GM12878 (cell line): ENCODE results near the gene ERFL. TPM values are rescaled to one million over a fixed set of nuclear protein-coding genes. Genes with fewer than 3 reads are reported as not detected.

Experiments used
- CHD2 ChIP-seq: IDR thresholded peaks from 2 replicates; pipeline ENCODE4 v1.6.1; 2011; ENCODE audit warnings: low read depth, low read length, improper control_type of control experiment, borderline replicate concordance
- EZH2 ChIP-seq: IDR thresholded peaks from 2 replicates; pipeline ENCODE4 v1.6.1; 2012; ENCODE audit warnings: low read depth, mild to moderate bottlenecking, control low read depth, inconsistent platforms, low read length, borderline replicate concordance; ENCODE audit not compliant: control insufficient read depth
- FOXK2 ChIP-seq: fragments of 450-650 bp; IDR thresholded peaks from 2 replicates; pipeline ENCODE4 v1.6.1; 2017; ENCODE audit warnings: mild to moderate bottlenecking, moderate library complexity
- GABPA ChIP-seq: IDR thresholded peaks from 2 replicates; pipeline ENCODE4 v1.6.1; 2014; ENCODE audit warnings: antibody characterized with exemption, low read depth, mild to moderate bottlenecking, inconsistent platforms
- GATAD2B ChIP-seq: fragments of 450-650 bp; conservative IDR thresholded peaks from 2 replicates; pipeline ENCODE4 v1.6.1; 2017; ENCODE audit warnings: low read depth, mild to moderate bottlenecking, moderate library complexity
- HDAC6 ChIP-seq: fragments of 200-600 bp; sonication (generic); IDR thresholded peaks from one replicate; pipeline ENCODE4 v1.8.0; 2017; ENCODE audit warnings: antibody characterized with exemption; ENCODE audit not compliant: unreplicated experiment
- MLLT1 ChIP-seq: fragments of 450-650 bp; IDR thresholded peaks from 2 replicates; pipeline ENCODE4 v1.6.1; 2016; ENCODE audit warnings: mild to moderate bottlenecking
- MXI1 ChIP-seq: fragments of 150-350 bp; IDR thresholded peaks from 2 replicates; pipeline ENCODE4 v1.6.1; 2011; ENCODE audit warnings: low read depth, mild to moderate bottlenecking, inconsistent platforms, low read length, improper control_type of control experiment
- MYB ChIP-seq: fragments of 150-350 bp; IDR thresholded peaks from 2 replicates; pipeline ENCODE4 v1.6.1; 2014; ENCODE audit warnings: mild to moderate bottlenecking, low read depth, low read length, borderline replicate concordance
- NR2C1 ChIP-seq: fragments of 450-650 bp; IDR thresholded peaks from 2 replicates; pipeline ENCODE4 v1.6.1; 2017; ENCODE audit warnings: antibody characterized with exemption, mild to moderate bottlenecking, moderate library complexity
- POU2F2 ChIP-seq: IDR thresholded peaks from 3 replicates; pipeline ENCODE4 v1.6.1; 2011; ENCODE audit warnings: low read depth, mild to moderate bottlenecking, low read length, borderline replicate concordance
- RAD21 ChIP-seq: IDR thresholded peaks from 2 replicates; pipeline ENCODE4 v1.6.1; 2011; ENCODE audit warnings: mild to moderate bottlenecking, low read depth, low read length, moderate library complexity; ENCODE audit not compliant: insufficient read depth
- RFX5 ChIP-seq: IDR thresholded peaks from 2 replicates; pipeline ENCODE4 v1.6.1; 2011; ENCODE audit warnings: low read depth, low read length, improper control_type of control experiment
- SMAD1 ChIP-seq: fragments of 450-650 bp; IDR thresholded peaks from 2 replicates; pipeline ENCODE4 v1.6.1; 2018; ENCODE audit warnings: mild to moderate bottlenecking, low read depth; ENCODE audit not compliant: partially characterized antibody
- SUPT20H ChIP-seq: IDR thresholded peaks from 2 replicates; pipeline ENCODE4 v1.6.1; 2011; ENCODE audit warnings: low read depth, mild to moderate bottlenecking, low read length, moderate library complexity, borderline replicate concordance; ENCODE audit not compliant: control insufficient read depth
- TARDBP ChIP-seq: IDR thresholded peaks from 2 replicates; pipeline ENCODE4 v1.6.1; 2016; ENCODE audit warnings: borderline replicate concordance
- TBL1XR1 ChIP-seq: IDR thresholded peaks from 2 replicates; pipeline ENCODE4 v1.6.1; 2012; ENCODE audit warnings: low read depth, low read length, improper control_type of control experiment
- ZBED1 ChIP-seq: IDR thresholded peaks from 2 replicates; pipeline ENCODE4 v1.6.1; 2016; ENCODE audit warnings: borderline replicate concordance
- polyA plus RNA-seq, 11 experiments: library from polyadenylated mRNA; depleted of rRNA in 4 of 11; unstranded in 6 of 11; stranded (reverse) in 5 of 11; fragments of >200 nt; fragmentation: Nextera tagmentation in 4 of 11; fragmentation: Illumina TruSeq in 1 of 11; extraction: Ambion mirVana in 4 of 11; extraction: Trizol in 1 of 11; gene quantifications; 1 replicate in 1 of 11; 2 replicates in 10 of 11; pipeline versions ENCODE4 v1.2.1 to v1.2.3, GENCODE V29; 2011 to 2016; ENCODE audit warnings: inconsistent platforms in 2 of 11, missing spikeins in 2 of 11, low read depth in 1 of 11
- total RNA-seq, 4 experiments: library from RNA; depleted of rRNA in 3 of 4; stranded (reverse); fragments of >200 nt in 3 of 4; fragmentation: Illumina TruSeq in 1 of 4; extraction: Trizol in 1 of 4; gene quantifications; 2 replicates each; pipeline versions ENCODE4 v1.2.1 to v1.2.3, GENCODE V29; 2013 to 2021
- TF ChIP-seq, protein P1 (sequence below): IDR thresholded peaks from 2 replicates; pipeline ENCODE4 v1.6.1; 2011; ENCODE audit warnings: low read depth, low read length, improper control_type of control experiment, borderline replicate concordance

The ERFL gene
- total and polyA plus RNA-seq, 10 of the 15 experiments (the other 5 are each of a cell fraction or from before 2014, with no cell fraction given): 0.04 to 0.10 (median 0.05) TPM; not detected in 7

DNA sequence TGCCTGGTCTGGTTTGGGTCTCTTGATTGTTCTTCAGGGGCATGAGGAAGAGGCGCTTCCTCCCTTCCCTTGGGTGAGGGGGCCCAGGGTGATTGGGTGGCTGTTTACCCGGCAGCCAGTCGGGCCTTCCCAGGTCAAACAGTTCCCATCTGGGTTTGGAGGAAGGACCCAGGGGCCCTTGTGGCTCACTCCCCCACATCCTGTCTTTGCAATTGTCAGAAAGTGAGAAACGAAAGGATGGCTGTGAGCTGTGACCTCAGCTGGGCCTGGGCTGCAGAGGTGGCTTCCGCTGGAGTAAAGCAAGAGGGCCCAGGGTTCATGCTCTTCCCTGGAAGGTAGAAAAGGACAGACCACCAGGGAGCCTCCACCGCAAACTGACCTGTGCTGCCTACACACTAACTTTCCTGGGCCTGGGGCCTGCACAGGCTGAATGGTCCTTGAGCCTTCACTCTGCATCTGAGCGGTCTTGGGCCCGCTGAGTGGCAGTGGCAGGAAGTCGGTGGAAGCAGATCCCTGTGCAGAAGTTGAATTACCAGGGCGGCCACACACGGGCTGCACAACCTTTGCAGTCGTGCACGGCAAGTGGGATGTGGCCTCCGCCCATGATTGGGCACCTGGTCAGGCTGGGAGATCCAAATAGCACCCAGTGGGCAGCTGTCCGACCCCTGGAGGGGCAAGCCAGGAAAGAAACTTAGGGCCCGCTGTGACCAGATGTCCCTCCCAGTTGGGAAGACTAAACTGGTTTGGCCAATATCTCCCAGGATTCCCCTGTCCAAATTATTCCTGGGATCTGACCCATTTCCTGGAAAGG lies 56.5 kb downstream of the ERFL start (continued):
- TF ChIP-seq MLLT1 (no peak), FOXK2 (no peak), EZH2 (no peak), RFX5 (no peak), CHD2 (peak; percentile 75), SUPT20H (no peak), TBL1XR1 (peak; percentile 70), NR2C1 (peak; percentile 53; the same call in 1 of the 2 replicates), GABPA (0 out of 2 replicates have a peak, but pooled peaks have one; percentile 52), TARDBP (no peak), POU2F2 (no peak; the same call in 1 of the 3 replicates), RAD21 (no peak), SMAD1 (no peak), ZBED1 (peak; percentile 84), HDAC6 (no peak), GATAD2B (0 out of 2 replicates have a peak, but pooled peaks have one; percentile 88), MXI1 (peak; percentile 38; the same call in 1 of the 2 replicates), MYB (no peak)
- TF ChIP-seq, protein P1, sequence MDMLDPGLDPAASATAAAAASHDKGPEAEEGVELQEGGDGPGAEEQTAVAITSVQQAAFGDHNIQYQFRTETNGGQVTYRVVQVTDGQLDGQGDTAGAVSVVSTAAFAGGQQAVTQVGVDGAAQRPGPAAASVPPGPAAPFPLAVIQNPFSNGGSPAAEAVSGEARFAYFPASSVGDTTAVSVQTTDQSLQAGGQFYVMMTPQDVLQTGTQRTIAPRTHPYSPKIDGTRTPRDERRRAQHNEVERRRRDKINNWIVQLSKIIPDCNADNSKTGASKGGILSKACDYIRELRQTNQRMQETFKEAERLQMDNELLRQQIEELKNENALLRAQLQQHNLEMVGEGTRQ: no peak
